PC-9 (cell line): ENCODE data around the gene PRPS2.

Source experiments
- EZH2 ChIP-seq: fragments of 200-600 bp; sonication (generic); IDR thresholded peaks from 2 replicates; pipeline ENCODE4 v1.8.0; 2017; ENCODE audit warnings: antibody characterized with exemption, low read depth
- TF ChIP-seq, protein P1 (sequence below): fragments of 200-600 bp; sonication (generic); conservative IDR thresholded peaks from 2 replicates; pipeline ENCODE4 v1.6.1; 2017; ENCODE audit warnings: mixed run types, antibody characterized with exemption, mild to moderate bottlenecking, moderate library complexity

DNA sequence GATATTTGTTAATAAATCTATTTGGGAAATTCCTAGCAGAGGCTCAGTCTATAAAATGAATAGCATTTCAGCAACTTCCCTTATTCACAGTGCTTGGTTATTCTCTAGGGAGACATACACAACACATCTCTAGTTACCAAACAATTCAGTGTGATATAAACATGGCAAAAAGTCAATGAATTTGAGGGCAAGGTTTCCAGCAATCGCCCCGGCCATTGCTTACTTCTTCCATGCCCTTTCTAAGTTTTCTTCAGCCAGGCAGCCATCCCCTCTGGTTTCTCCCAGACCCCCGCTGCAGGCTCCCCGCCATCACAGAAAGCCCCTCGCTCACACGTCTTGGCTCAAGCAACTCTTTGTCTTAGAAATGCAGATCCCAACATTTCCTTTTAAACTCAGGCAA lies 80.0 kb downstream of the PRPS2 start:
- TF ChIP-seq, protein P1, sequence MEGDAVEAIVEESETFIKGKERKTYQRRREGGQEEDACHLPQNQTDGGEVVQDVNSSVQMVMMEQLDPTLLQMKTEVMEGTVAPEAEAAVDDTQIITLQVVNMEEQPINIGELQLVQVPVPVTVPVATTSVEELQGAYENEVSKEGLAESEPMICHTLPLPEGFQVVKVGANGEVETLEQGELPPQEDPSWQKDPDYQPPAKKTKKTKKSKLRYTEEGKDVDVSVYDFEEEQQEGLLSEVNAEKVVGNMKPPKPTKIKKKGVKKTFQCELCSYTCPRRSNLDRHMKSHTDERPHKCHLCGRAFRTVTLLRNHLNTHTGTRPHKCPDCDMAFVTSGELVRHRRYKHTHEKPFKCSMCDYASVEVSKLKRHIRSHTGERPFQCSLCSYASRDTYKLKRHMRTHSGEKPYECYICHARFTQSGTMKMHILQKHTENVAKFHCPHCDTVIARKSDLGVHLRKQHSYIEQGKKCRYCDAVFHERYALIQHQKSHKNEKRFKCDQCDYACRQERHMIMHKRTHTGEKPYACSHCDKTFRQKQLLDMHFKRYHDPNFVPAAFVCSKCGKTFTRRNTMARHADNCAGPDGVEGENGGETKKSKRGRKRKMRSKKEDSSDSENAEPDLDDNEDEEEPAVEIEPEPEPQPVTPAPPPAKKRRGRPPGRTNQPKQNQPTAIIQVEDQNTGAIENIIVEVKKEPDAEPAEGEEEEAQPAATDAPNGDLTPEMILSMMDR = no peak
- TF ChIP-seq EZH2 = no peak
